ENCODE measurements around the gene SPOCK1. TPM values are rescaled to one million over a fixed set of nuclear protein-coding genes. Genes with fewer than 3 reads are reported as not detected.

Gene SPOCK1
- polyA plus RNA-seq, 2 of the 4 experiments (the other 2 are of a cell fraction), result 28.9 to 40.8 TPM

- FAIRE-seq (no peak), ATAC-seq (no peak), DNase-seq (ENCODE audit: low read depth in 1 of 2, low spot score in 1 of 2) (no peak)
- Histone ChIP-seq H3K4me1 (0 out of 3 replicates have a peak, but pooled peaks cover 3% of the 10 kb centered on the region), H3K4me3 (no peak overlapping the region), H3K4me2 (no peak overlapping the region), H3K27ac (no peak overlapping the region), H3K9me3 (no peaks in the 10 kb centered on the region)
- TF ChIP-seq RNF2 (IDR thresholded peaks at IDR 0.05; ENCODE audit: borderline replicate concordance, low read depth) (no peak), ESRRA (IDR thresholded peaks at IDR 0.05; ENCODE audit: borderline replicate concordance, low read length) (no peak), TFCP2L1 (CRISPR knock-in tag; IDR thresholded peaks at IDR 0.05) (no peak), RARB (CRISPR knock-in tag; IDR thresholded peaks at IDR 0.05) (no peak), PBX3 (IDR thresholded peaks at IDR 0.05) (no peak), KDM1A (IDR thresholded peaks at IDR 0.05; ENCODE audit: low read depth) (no peak), RAD21 (conservative IDR thresholded peaks at IDR 0.05 in 1 of 2, IDR thresholded peaks at IDR 0.05 in 1 of 2) (no peak), ZSCAN20 (CRISPR knock-in tag; IDR thresholded peaks at IDR 0.05) (no peak), MYC (IDR thresholded peaks at IDR 0.05; ENCODE audit: borderline replicate concordance, low read length) (no peak), POLR2A (IDR thresholded peaks at IDR 0.05; ENCODE audit: low read length) (no peak), CBX8 (IDR thresholded peaks at IDR 0.05) (no peak), KDM5A (IDR thresholded peaks at IDR 0.05) (no peak)
- TF ChIP-seq, protein P1, sequence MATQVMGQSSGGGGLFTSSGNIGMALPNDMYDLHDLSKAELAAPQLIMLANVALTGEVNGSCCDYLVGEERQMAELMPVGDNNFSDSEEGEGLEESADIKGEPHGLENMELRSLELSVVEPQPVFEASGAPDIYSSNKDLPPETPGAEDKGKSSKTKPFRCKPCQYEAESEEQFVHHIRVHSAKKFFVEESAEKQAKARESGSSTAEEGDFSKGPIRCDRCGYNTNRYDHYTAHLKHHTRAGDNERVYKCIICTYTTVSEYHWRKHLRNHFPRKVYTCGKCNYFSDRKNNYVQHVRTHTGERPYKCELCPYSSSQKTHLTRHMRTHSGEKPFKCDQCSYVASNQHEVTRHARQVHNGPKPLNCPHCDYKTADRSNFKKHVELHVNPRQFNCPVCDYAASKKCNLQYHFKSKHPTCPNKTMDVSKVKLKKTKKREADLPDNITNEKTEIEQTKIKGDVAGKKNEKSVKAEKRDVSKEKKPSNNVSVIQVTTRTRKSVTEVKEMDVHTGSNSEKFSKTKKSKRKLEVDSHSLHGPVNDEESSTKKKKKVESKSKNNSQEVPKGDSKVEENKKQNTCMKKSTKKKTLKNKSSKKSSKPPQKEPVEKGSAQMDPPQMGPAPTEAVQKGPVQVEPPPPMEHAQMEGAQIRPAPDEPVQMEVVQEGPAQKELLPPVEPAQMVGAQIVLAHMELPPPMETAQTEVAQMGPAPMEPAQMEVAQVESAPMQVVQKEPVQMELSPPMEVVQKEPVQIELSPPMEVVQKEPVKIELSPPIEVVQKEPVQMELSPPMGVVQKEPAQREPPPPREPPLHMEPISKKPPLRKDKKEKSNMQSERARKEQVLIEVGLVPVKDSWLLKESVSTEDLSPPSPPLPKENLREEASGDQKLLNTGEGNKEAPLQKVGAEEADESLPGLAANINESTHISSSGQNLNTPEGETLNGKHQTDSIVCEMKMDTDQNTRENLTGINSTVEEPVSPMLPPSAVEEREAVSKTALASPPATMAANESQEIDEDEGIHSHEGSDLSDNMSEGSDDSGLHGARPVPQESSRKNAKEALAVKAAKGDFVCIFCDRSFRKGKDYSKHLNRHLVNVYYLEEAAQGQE (IDR thresholded peaks at IDR 0.05), result no peak
- TF ChIP-seq, protein P2, sequence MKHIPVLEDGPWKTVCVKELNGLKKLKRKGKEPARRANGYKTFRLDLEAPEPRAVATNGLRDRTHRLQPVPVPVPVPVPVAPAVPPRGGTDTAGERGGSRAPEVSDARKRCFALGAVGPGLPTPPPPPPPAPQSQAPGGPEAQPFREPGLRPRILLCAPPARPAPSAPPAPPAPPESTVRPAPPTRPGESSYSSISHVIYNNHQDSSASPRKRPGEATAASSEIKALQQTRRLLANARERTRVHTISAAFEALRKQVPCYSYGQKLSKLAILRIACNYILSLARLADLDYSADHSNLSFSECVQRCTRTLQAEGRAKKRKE (CRISPR knock-in tag; IDR thresholded peaks at IDR 0.05; ENCODE audit: low read depth), result no peak
- CTCF ChIA-PET, result interaction anchor here (0.6 to 1.3 kb wide), 3 partner anchors 10 to 138 kb away, joined by 3 to 4 read pairs (median 3); no protein-coding TSS in a partner anchor
- POLR2A ChIA-PET, result no interaction called here
- 66% methylated on average over 3 of the region's 3 CpGs for WGBS (ENCODE audit: missing lambda C conversion rate)
Observed at GRCh38 chr5:137182576-137182975, 316.6 kb downstream of the SPOCK1 start.

DNA sequence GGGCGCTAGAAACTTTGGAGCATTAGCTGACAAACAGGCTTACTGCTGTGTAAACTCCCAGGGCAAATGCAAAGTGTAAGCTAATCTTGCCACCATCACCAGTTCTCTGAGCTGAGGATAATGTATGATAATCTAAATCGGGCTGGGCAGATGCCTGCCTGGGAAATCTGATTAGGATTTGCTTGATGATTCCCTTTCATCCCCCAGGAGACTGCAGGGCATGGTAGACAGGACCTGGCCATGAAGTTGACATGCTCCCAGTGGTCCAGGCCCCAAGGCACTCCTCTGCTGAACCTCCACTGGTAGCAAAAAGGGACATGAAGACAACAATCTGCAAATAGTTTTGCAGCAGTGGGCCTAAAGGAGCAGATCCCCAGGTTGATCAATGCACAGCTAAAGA is 317.5 kb downstream of the SPOCK1 start:
- no peak for ATAC-seq
- CTCF ChIA-PET, result interaction anchor here (1.0 to 1.4 kb wide), 4 partner anchors 9 to 106 kb away, joined by 3 to 4 read pairs (median 4); no protein-coding TSS in a partner anchor
- no peak for DNase-seq (ENCODE audit: low read depth in 1 of 2, low spot score in 1 of 2)
- TF ChIP-seq MAFK (IDR thresholded peaks at IDR 0.05; ENCODE audit: partially characterized antibody), result no peak
- POLR2A ChIA-PET, result no interaction called here
- Histone ChIP-seq H3K9me3 (no peaks in the 10 kb centered on the region), H3K4me3 (no peak overlapping the region), H3K27ac (no peak overlapping the region), H3K4me2 (no peak overlapping the region), H3K4me1 (no peaks in the 10 kb centered on the region)
- 25% methylated on average over 2 of the region's 2 CpGs for WGBS (ENCODE audit: missing lambda C conversion rate)
- FAIRE-seq, result no peak

DNA sequence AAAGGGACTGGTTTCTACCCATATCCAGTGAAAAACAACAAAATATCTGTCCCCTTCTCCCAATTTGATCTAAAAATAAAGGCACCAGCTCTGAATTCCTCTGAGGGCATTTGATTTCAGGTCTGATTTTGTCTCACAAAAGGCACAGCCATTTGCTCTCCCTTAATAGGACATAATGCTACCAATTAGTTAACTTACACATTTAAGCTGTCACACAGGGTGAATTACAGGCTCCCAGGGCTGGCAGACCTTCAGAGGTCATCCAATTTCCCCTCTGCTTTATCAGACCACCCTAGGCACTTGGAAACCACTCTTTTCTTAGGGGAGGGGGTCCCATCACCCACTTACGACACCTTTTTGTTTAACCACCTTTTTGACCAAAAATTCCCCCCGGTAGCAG is 319.9 kb downstream of the SPOCK1 start:
- ATAC-seq (no peak), FAIRE-seq (no peak), DNase-seq (ENCODE audit: low read depth in 1 of 2, low spot score in 1 of 2) (no peak)
- Histone ChIP-seq H3K4me2 (no peak overlapping the region), H3K4me3 (no peak overlapping the region), H3K4me1 (no peaks in the 10 kb centered on the region), H3K27ac (no peak overlapping the region), H3K9me3 (no peaks in the 10 kb centered on the region)
- WGBS (ENCODE audit: missing lambda C conversion rate), result 97% methylated on average over 2 of the region's 2 CpGs
- TF ChIP-seq PBX3 (IDR thresholded peaks at IDR 0.05) (no peak), JUN (IDR thresholded peaks at IDR 0.05) (no peak), RARB (CRISPR knock-in tag; IDR thresholded peaks at IDR 0.05) (no peak), KDM5A (IDR thresholded peaks at IDR 0.05) (no peak), NFE2L2 (conservative IDR thresholded peaks at IDR 0.05; ENCODE audit: low read length) (no peak), EHMT2 (IDR thresholded peaks at IDR 0.05; ENCODE audit: low read depth) (no peak)
- ChIA-PET POLR2A (no interaction called here), CTCF (interaction anchor here (1.1 kb wide), 1 partner anchor 136 kb away, joined by 3 read pairs; no protein-coding TSS in a partner anchor)
